GM18508 (cell line): ENCODE data around the gene TMED9.
"Not testable (repeated sequence)": the region's sequence is repeated elsewhere in the genome, so short reads cannot be mapped to it uniquely, and the experiment has no call there.

ENCODE experiments used
- ATAC-seq: cut with Tn5 transposase; IDR thresholded peaks from one replicate; pipeline ENCODE4 v1.9.1; 2021; ENCODE audit warnings: moderate number of reproducible peaks; ENCODE audit not compliant: insufficient read depth, unreplicated experiment

Gene TMED9

DNA sequence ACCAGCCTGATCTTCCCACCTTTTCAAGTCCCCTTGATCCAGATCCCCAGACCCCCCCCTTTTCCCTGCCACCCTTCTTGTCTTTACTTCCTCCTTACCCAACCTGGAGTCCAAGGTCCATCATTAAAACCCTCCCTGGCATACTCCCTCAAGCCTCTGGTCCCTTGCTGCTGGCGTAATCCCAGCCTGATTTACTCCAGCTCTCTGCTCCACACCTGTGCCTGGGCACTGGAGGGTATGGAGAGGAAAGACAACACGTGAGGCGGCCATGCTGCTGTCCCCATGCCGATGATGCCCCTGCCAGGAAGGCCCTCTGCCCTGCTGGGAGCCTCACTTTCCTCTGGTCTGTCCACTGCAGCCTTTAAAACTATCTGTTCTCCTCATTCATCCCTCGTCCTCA lies 13.1 kb downstream of the TMED9 start:
- no peak for ATAC-seq

DNA sequence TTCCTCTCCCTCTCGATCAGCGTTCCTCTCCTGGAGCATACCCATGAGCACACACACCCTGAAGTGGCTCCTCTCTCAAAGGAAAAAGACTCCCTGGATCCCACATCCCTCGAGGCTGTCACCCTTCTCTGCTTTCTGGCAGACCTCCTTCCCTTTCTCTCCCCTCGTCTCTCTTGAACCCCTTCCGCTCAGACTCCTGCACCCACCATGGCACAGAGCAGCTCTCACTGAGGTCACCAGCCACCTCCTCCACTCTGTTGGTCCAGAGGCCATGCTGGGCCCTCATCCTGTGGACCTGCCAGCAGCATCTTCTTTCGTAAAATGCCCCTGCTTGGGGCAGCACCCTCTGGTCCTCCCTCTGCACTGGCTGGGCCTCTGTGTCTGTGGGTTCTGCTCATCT lies 13.7 kb downstream of the TMED9 start:
- no peak for ATAC-seq

DNA sequence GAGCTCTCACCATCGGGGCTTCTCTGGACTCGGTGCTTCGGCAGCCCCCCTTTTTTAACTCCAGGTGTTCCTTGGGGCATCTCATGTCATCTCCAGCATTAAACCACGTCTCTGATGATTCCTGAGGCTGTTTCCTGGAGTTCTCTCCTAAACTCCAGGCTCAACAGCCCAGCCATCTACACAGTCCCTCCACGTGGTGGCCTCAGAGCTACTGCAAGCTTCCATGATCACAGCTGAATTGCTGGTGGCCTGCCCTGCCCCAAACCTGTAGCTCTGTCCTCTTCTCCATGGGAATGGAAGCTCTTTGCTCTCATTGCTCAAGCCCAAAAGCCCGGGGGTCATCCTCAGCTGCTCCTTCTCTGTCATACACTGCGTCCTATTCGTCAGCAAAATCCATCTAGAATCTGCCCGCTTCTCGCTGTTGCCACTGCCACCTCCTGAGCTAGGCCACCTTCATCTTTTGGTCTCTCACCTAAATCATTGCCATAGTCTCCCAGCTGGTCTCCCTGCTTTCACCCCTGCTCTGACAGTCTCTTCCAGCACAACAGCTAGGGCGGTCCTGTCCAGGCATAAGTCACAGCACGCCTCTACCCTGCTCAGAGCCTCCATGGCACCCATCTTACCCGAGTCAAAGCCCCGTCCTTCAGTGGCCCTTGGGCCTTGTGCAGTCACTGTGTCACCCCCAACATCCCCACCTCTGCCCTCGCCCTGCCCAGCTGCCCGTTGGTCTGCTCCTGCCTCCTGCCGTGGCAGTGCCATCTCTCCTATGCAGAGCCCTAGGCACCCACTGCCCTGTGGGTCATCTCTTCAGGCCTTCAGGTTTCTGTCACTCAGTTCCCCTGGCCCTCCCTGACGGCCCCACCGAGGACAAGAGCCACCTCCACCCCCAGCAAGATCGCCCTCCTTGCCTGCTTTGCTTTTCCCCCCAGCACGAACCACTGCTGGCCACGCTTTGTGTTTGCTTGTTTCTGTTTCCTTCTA lies 14.4 kb downstream of the TMED9 start:
- ATAC-seq = no peak

DNA sequence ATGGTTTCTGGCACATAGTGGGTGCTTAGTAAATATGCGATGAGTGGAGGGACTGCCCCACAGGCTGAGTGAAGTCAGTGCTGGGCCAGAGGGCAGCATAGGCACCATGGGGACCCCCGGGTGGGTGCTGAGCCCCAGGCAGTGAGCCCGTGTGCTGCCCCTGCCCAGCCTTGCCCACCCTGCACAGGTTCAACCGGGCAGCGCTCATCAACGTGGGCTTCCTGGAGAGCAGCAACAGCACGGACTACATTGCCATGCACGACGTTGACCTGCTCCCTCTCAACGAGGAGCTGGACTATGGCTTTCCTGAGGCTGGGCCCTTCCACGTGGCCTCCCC lies 15.1 kb downstream of the TMED9 start:
- ATAC-seq = no peak

DNA sequence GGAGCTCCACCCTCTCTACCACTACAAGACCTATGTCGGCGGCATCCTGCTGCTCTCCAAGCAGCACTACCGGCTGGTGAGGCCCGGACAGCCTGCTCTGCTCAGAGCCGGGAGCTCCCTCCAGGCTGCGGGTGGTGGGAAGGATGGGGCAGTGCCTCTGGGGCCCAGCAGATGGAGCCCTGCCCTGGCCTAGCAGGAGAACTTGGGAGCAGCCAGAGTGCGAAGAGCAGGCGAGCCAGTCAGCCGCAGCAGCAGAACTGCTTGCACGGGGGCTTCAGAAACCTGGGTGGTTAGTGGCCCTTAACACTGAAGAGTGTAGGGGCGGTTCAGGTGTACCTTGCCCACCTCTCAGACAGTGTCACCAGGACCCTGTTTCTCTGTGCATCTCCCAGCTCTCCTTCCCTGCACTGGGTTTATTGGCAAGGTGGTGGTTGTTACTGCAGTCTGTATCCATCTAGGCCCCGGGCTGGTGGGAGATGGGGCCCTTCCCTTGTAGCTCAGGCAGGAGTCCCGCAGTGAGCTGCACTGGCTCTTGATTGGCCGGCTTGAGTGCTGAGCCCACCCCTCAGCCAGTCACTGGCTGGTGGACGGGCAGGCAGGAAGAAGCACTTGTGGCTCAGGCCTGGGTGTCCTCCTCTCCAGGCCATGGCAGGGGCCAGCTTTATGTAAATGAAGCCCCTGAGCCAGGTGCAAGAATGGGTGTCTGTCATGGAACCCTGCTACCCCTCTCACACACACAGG lies 15.6 kb downstream of the TMED9 start:
- ATAC-seq = no peak

DNA sequence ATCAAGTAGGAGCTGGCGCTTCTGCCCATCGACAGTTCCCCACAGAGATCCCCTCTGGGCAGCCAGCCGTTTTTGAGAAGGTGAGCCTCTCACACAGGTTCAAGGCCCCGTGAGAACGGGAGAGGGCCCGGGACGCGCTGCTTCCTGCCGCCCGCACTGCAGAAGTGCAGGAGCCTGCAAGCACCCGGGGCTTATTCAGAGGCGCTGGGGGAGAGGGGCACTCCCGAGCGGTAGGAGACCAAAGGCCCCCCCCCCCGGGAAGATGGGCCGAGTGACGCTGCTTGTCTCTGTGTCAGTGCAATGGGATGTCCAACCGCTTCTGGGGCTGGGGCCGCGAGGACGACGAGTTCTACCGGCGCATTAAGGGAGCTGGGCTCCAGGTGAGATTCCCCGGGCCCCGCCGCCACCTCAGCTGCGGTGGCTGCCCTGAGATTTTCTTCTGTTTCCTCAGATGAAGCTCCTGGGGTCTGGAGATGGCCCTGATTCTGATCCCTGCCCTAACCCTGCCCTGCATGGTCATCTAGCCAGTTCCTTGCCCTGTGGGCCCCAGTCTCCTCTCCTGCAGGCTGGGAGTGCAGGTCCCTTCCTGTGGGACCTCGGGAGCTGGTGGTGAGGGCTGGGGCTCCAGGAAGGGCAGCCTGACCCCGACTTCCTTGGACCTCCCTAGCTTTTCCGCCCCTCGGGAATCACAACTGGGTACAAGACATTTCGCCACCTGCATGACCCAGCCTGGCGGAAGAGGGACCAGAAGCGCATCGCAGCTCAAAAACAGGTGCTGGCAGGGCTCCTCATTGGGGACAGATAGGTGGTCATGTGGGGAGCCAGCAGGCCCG lies 16.5 kb downstream of the TMED9 start:
- ATAC-seq = no peak

DNA sequence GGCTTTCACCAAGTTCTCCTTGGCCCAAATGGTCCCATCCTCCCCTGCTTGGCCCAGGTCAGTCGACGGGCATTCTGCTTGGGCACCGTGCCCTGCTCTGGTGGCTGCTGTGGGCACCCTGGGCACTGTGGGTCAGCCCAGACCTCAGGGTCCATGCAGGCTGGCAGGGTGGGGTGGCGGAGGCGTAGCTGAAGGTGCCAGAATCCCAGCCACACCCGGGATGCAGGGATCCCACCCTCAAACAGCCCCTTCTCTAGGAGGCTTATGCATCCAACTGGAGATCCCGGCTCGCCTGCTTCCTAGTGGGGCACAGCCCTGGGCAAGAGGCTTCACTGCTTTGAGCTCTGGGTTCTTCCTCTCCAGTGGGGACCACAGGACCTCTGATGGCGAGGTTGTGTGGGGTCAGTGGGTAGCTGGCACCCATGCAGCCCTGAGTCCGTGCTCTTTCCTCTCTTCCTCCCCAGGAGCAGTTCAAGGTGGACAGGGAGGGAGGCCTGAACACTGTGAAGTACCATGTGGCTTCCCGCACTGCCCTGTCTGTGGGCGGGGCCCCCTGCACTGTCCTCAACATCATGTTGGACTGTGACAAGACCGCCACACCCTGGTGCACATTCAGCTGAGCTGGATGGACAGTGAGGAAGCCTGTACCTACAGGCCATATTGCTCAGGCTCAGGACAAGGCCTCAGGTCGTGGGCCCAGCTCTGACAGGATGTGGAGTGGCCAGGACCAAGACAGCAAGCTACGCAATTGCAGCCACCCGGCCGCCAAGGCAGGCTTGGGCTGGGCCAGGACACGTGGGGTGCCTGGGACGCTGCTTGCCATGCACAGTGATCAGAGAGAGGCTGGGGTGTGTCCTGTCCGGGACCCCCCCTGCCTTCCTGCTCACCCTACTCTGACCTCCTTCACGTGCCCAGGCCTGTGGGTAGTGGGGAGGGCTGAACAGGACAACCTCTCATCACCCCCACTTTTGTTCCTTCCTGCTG lies 17.4 kb downstream of the TMED9 start:
- ATAC-seq = no peak

DNA sequence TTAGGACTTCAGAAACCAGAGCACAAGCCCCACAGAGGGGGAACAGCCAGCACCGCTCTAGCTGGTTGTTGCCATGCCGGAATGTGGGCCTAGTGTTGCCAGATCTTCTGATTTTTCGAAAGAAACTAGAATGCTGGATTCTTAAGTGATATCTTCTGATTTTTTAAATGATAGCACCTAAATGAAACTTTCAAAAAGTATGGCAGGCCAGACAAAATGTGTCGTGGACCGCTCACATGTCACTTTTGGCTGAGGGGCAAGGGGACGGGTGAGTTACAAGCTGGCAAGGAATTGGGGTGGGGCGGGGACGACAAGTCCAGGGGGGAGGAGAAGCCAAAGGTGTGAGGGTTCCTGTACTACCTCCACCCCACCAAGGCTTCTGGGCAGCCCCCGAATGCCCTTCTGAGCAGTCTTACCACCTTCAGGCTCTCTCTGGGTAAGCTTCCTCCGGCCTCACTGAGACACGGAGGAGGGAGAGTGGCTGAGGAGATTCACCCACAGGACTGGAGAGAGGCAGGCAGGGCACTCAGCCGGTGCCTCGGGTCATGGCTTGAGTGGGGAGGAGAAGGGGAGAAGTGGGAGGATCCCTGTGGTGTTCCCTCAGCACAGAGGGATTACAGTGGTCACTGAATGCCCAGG lies 18.2 kb downstream of the TMED9 start:
- no peak for ATAC-seq

DNA sequence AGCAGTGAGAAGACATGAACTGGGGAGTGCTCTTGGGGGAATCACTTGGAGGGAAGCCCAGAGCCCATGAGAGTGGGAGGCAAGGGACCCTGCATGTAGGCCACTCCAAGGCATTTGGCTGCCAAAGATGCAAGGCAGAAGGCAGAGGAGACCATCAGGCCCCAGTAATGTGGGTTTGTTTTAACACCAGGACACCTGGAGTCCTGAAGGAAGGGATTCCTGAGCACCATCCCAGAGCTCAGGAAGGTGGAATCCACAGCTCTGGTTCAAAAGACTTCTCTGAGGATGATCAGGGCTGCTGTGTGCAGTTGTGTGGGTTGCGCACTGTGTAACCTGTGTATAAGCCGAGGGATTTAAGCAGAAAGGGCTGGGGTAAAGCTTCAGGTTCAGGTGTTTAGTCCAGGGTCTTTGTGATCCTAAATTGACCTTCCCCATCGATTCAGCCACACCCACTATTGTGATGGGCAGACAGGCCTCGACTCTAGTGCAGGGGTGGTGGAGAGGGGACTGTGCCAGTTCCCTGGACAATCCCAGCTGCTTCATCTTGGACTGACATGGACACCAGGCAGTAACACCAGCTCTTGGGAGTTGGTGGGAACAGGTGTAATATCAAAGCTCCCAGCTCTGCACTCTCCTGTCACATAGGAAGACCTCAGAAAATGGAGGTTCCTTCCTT lies 18.9 kb downstream of the TMED9 start:
- ATAC-seq = no peak

DNA sequence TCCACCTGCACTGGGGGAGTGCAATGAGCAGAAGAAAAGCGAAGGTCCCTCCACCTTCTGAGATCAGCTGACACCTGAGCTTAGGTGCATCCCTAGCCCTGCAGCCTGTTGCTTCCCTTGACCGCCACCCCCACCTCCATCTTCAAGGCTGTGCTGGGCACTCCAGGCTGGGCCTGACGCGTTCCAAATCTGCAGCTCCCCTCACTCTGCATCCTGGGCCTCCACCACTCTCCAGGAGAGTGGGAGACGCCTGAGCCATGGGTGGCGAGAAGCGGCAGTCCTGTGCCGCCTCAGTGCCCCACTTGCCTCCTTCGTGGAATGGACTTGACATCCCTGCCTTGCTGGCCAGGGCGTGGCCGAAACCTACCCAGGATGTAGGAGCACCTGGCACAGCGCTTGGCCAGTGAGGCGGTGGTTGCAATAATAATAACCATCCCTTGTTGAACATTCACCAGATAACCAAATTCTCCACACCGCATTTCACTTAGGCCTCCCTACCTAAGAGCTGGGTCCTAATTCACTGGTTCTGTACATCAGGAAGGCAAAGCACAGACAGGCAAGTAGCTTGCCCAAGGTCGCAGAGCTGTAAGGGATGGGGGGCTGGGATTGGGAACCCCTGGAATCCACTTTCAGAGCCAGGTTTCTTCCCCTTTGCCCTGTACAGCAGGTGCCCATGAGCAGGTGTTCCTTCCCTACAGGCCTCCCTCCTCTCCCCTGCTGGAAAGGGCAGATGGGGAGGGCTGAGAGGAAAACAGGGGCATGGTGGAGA lies 19.6 kb downstream of the TMED9 start:
- no peak for ATAC-seq

DNA sequence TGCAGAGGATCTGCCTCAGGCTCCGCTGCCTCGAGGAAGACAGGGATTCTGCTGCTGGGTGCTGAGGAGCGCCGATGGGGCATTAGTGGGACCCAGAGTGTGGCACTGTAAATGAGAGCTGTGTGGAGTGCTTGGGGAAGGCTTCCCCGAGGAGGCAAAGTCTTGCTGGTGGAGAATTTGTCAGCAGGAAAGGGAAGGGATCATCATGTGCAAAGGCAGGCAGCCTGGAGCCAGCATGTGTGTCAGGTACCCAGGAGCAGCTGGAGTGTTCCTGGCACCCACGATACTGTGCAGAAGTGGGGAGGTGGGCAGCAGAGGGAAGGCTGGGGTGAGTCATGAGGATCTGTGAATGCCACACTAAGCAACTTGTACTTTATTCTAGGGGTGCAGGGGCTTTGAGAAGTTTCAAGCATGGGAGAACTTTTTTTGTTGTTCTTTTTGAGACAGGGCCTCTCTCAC lies 20.2 kb downstream of the TMED9 start:
- no peak for ATAC-seq

DNA sequence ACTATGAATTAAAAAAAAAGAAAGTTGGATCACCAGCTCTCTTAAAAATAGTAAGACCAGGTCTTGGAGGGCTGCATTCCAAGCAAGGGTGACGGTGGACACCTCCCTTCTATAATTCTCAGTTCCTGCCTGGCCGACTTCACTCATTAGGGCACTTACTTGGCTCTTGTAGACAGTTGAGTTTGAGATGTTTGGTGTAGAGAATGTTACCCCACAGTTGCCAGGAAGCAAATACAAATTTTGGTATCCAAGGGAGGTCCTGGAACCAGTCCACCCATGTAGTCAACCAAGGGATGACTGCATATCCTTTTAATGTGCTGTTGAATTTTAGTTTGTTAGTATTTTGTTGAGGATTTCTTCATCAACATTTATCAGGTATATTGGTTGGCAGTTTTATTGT lies 28.6 kb downstream of the TMED9 start:
- ATAC-seq = no peak

DNA sequence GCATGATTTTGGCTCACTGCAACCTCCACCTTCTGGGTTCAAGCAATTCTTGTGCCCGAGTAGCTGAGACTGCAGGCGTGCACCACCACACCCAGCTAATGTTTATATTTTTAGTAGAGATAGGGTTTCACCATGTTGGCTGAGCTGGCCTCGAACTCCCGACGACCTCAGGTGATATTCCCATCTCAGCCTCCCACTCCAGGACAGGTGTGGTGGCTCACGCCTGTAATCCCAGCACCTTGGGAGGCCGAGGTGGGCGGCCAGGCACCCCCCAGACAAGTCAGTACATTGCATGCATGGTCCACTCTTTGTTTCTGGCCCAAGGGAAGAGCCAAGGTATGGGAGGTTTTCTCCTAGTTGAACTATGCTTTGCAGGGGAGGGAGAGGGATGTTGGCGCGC lies 32.2 kb downstream of the TMED9 start:
- not testable (repeated sequence) for ATAC-seq

DNA sequence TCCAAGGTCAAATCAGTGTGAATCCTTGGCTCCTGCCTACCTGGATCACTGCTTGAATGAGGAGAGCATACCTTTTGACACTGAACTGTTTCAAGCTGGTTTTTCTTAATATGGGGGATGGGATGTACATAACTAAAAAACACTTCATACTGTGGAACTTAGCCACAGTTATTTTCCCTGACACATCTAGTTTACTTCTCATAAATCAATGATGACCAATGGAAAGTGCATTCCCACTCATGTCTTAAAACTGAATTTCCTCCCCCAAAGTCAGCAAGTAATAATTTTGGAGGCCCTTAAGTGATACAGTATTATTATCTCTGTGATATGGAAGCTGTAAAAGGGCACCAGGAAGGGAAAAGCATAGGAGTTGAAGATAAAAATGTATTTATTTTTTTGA lies 38.2 kb downstream of the TMED9 start:
- not testable (repeated sequence) for ATAC-seq

DNA sequence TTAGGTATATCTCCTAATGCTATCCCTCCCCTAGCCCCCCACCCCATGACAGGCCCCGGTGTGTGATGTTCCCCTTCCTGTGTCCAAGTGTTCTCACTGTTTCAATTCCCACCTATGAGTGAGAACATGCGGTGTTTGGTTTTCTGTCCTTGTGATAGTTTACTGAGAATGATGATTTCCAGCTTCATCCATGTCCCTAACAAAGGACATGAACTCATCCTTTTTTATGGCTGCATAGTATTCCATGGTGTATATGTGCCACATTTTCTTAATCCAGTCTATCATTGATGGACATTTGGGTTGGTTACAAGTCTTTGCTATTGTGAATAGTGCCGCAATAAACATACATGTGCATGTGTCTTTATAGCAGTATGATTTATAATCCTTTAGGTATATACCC lies 42.9 kb downstream of the TMED9 start:
- ATAC-seq = not testable (repeated sequence)

DNA sequence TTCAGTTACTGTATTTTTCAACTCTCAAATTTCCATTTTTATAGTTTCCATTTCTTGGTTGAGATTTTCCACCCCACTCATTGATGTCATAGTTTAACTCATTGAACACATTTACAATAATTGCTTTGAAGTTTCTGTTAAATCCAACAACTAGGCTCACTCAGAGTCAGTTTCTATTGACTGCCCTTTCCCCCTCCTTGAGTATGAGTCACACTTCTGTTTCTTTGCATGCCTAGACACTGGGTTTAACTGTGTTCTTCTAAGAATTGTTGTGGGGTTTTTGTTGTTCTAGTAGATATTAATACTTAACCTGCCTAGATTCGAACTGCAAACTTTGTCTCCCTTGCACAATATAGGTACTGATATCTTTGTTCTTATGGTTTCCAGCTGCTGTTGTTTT lies 53.5 kb downstream of the TMED9 start:
- ATAC-seq = not testable (repeated sequence)
